Measurements from ENCODE around the gene BICRA.
"Not testable (repeated sequence)": the region's sequence is repeated elsewhere in the genome, so short reads cannot be mapped to it uniquely, and the experiment has no call there.

The BICRA gene

GRCh38 chr19:47663911-47664771 lies 55.2 kb downstream of the BICRA start:
- DNase-seq: no peak

- DNase-seq: not testable (repeated sequence)
These were observed 59.6 kb downstream of the BICRA start for GRCh38 chr19:47668556-47668955.

- DNase-seq: no peak
These were observed 61.8 kb downstream of the BICRA start for GRCh38 chr19:47670736-47671135.

- no peak for DNase-seq
These were observed 62.6 kb downstream of the BICRA start for GRCh38 chr19:47671499-47671898.

DNA sequence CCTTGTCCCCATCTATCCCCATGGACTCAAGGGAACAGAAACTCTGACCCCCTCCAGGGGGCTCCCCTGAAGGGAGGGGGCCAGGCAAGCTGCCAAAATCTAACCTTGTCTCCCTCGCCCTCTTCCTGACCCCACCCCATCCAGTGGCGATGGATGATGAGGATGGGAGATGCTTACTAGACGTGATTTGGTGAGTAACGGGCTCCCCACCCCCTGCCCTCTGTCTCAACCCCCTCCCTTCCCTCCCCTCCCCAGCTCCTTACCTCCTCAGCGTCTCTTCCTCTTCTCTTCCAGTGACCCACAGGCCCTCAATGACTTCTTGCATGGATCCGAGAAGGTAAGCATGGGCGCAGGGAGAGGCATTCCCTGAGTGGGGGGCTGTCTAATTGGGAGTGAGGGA lies 64.5 kb downstream of the BICRA start:
- no peak for DNase-seq

GRCh38 chr19:47674548-47674947 lies 65.6 kb downstream of the BICRA start:
- DNase-seq: no peak

- DNase-seq: no peak
These were observed 66.3 kb downstream of the BICRA start for GRCh38 chr19:47675271-47675670.

DNA sequence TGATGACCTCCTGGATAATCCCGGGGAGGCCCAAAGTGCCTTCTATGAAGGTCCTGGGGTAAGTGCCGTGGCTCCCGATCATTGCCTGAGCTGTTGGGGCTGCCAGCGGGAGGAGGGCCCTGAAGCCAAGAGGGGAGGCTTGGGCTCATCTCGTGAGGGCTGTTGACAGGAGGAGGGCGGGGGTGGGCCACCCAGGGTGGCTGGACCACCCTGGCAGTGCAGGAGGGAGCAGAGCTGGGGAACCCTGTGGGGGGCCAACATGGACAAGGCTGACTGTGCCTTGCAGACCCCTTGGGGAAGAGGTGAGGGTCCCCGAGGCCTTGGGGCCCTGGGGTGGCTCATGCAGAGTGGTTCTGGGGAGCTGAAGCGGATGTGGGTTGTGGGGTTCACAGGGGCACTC lies 66.9 kb downstream of the BICRA start:
- no peak for DNase-seq

- no peak for DNase-seq
These were observed 67.9 kb downstream of the BICRA start for GRCh38 chr19:47676811-47677210.

GRCh38 chr19:47679251-47679900 lies 70.4 kb downstream of the BICRA start:
- no peak for DNase-seq

DNA sequence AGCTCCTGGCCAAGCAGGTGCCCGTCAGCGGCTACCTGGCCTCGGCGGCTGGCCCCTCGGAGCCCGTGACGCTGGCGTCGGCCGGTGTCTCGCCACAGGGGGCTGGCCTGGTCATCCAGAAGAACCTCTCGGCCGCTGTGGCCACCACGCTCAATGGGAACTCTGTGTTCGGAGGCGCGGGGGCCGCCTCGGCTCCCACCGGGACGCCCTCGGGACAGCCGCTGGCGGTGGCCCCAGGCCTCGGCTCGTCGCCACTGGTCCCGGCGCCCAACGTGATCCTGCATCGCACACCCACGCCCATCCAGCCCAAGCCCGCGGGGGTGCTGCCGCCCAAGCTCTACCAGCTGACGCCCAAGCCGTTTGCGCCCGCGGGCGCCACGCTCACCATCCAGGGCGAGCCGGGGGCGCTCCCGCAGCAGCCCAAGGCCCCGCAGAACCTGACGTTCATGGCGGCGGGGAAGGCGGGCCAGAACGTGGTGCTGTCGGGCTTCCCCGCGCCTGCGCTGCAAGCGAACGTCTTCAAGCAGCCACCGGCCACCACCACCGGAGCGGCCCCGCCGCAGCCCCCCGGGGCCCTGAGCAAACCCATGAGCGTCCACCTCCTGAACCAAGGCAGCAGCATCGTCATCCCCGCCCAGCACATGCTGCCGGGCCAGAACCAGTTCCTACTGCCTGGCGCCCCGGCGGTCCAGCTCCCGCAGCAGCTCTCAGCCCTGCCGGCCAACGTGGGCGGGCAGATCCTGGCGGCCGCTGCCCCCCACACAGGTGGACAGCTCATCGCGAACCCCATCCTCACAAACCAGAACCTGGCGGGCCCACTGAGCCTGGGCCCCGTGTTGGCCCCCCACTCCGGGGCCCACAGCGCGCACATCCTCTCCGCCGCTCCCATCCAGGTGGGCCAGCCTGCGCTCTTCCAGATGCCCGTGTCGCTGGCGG lies 71.3 kb downstream of the BICRA start:
- DNase-seq: no peak

- DNase-seq: no peak
These were observed 72.0 kb downstream of the BICRA start for GRCh38 chr19:47680858-47681332.

DNA sequence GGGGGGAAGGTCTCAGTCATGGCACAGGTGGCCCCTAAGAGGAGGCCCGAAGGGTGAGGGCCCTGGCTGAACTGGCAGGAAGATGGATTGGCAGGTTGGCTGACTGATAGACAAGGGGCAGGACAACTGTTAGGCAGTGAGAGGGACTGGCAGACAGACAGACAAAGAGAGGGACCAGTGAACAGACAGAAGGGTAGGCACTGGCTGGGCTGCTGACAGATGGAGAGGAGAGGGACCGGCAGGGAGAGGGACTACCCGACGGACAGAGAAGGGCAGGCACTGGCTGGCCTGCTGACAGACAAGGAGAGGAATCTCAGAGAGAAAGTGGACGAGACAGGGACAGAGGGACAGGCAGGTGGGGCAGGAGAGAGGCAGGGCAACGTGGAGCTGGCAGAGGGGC lies 72.5 kb downstream of the BICRA start:
- DNase-seq: no peak

DNA sequence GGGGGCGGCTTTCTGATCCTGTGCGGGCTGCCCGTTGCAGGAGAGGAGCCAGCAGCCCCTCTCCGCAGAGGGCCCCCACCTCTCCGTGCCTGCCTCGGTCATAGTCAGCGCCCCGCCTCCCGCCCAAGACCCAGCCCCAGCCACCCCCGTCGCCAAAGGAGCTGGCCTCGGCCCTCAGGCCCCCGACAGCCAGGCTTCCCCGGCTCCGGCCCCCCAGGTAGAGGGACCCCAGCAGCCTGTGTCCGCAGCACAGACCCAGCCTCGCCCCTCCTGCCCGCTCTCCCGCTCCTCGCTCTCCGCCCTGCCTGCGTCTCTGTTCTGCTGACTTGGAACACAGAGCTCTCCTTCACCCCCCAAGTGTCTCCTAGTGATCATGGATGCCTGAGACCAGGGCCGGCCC lies 73.0 kb downstream of the BICRA start:
- no peak for DNase-seq

GRCh38 chr19:47682939-47683338 lies 74.0 kb downstream of the BICRA start:
- DNase-seq: no peak

GRCh38 chr19:47686679-47687450 lies 77.9 kb downstream of the BICRA start:
- DNase-seq: no peak

- no peak for DNase-seq
These were observed 79.0 kb downstream of the BICRA start for GRCh38 chr19:47687906-47688305.

GRCh38 chr19:47691090-47691489 lies 82.2 kb downstream of the BICRA start:
- no peak for DNase-seq

- DNase-seq: no peak
These were observed 82.8 kb downstream of the BICRA start for GRCh38 chr19:47691782-47692181.

GRCh38 chr19:47693489-47693888 lies 84.6 kb downstream of the BICRA start:
- no peak for DNase-seq

DNA sequence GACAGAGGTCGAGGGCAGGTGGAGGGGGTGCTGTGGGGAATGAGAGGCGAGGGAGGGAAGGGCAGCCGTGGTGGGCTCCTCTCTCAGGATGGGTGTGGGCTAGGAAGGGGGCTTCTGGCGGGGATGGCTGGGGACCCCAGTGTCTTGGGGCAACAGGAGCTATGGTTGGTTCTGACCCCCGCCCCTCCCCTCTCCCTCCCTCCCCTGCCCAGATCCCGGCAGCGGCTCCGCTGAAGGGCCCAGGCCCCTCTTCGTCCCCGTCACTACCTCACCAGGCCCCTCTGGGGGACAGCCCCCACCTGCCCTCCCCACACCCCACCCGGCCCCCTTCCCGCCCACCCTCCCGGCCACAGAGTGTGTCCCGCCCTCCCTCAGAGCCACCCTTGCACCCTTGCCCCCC lies 85.0 kb downstream of the BICRA start:
- DNase-seq: no peak
